ENCODE data around the gene VPS9D1.

DNA sequence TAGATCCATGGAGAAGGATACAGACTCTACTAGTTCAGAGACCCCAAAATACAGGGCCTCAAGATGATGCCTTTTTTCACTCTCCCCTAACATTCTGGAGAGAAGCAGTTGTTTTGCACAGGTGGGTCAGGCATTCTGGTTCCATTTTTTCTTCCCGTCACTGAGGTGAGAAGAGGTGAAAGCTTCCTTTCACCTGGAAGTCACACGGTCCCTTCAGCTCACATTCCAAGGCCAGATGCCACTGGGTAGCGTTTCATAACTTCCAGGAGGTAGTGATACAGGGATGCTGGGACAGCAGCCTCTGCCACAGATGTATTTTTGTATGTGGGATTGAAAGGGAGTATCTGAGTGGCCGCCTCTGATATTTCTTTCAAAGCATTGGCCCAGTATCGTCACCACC is 32.3 kb downstream of the VPS9D1 start:
- TF ChIP-seq, protein P1, sequence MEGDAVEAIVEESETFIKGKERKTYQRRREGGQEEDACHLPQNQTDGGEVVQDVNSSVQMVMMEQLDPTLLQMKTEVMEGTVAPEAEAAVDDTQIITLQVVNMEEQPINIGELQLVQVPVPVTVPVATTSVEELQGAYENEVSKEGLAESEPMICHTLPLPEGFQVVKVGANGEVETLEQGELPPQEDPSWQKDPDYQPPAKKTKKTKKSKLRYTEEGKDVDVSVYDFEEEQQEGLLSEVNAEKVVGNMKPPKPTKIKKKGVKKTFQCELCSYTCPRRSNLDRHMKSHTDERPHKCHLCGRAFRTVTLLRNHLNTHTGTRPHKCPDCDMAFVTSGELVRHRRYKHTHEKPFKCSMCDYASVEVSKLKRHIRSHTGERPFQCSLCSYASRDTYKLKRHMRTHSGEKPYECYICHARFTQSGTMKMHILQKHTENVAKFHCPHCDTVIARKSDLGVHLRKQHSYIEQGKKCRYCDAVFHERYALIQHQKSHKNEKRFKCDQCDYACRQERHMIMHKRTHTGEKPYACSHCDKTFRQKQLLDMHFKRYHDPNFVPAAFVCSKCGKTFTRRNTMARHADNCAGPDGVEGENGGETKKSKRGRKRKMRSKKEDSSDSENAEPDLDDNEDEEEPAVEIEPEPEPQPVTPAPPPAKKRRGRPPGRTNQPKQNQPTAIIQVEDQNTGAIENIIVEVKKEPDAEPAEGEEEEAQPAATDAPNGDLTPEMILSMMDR (IDR thresholded peaks at IDR 0.05), result no peak
- TF ChIP-seq POLR2A (IDR thresholded peaks at IDR 0.05), result no peak

Measured in lower leg skin (tissue), 3 donors.